HCT116 (cell line): ENCODE measurements around the gene DNAH5.

Experiments
- CBX3 ChIP-seq: IDR thresholded peaks from 2 replicates; pipeline ENCODE4 v1.6.1; 2012; ENCODE audit warnings: low read depth
- CEBPB ChIP-seq: IDR thresholded peaks from 2 replicates; pipeline ENCODE4 v1.6.1; 2012; ENCODE audit warnings: low read depth
- EGR1 ChIP-seq: IDR thresholded peaks from 2 replicates; pipeline ENCODE4 v1.6.1; 2012; ENCODE audit warnings: low read depth
- EZH2 ChIP-seq: fragments of 200-600 bp; sonication (generic); IDR thresholded peaks from 2 replicates; pipeline ENCODE4 v1.6.1; 2017; ENCODE audit warnings: antibody characterized with exemption, mixed run types
- EZH2phosphoT487 ChIP-seq: fragments of 200-600 bp; IDR thresholded peaks from 2 replicates; pipeline ENCODE4 v1.6.1; 2018; ENCODE audit warnings: antibody characterized with exemption, borderline replicate concordance
- JUND ChIP-seq: IDR thresholded peaks from 2 replicates; pipeline ENCODE4 v1.6.1; 2012
- POLR2A ChIP-seq: IDR thresholded peaks from 2 replicates; pipeline ENCODE4 v1.7.0; 2011; ENCODE audit warnings: borderline replicate concordance; ENCODE audit not compliant: insufficient read depth, insufficient read length; ENCODE audit errors: extremely low read depth
- POLR2AphosphoS5 ChIP-seq: IDR thresholded peaks from 2 replicates; pipeline ENCODE4 v1.6.1; 2011; ENCODE audit warnings: mild to moderate bottlenecking, low read depth, low read length, moderate library complexity
- RAD21 ChIP-seq: IDR thresholded peaks from 2 replicates; pipeline ENCODE4 v1.6.1; 2012; ENCODE audit warnings: low read depth, mild to moderate bottlenecking
- SP1 ChIP-seq: IDR thresholded peaks from 2 replicates; pipeline ENCODE4 v1.6.1; 2012; ENCODE audit warnings: low read depth
- YY1 ChIP-seq: IDR thresholded peaks from 2 replicates; pipeline ENCODE4 v1.6.1; 2011; ENCODE audit warnings: low read length, low read depth, moderate library complexity, mild to moderate bottlenecking; ENCODE audit not compliant: insufficient replicate concordance; ENCODE audit errors: extremely low read depth
- ZNF274 ChIP-seq: fragments of 200-500 bp; sonication (Bioruptor generic); IDR thresholded peaks from 2 replicates; pipeline ENCODE4 v1.6.1; 2014; ENCODE audit warnings: mild to moderate bottlenecking, low read depth, low read length, inconsistent platforms
- TF ChIP-seq, protein P1 (sequence below), 3 experiments: fragments of 200-600 bp in 1 of 3; sonication (generic) in 1 of 3; IDR thresholded peaks in 2 of 3; conservative IDR thresholded peaks in 1 of 3; 2 replicates each; pipeline ENCODE4 v1.5.1; 2012 to 2017; ENCODE audit warnings: low read depth in 2 of 3, low read length in 2 of 3, antibody characterized with exemption in 1 of 3, borderline replicate concordance in 1 of 3, control low read depth in 1 of 3, mild to moderate bottlenecking in 1 of 3, mixed read lengths in 1 of 3, mixed run types in 1 of 3, moderate library complexity in 1 of 3; ENCODE audit not compliant: insufficient read depth in 1 of 3
- TF ChIP-seq, protein P2 (sequence below): IDR thresholded peaks from 2 replicates; pipeline ENCODE4 v1.6.1; 2012; ENCODE audit warnings: low read depth

DNA sequence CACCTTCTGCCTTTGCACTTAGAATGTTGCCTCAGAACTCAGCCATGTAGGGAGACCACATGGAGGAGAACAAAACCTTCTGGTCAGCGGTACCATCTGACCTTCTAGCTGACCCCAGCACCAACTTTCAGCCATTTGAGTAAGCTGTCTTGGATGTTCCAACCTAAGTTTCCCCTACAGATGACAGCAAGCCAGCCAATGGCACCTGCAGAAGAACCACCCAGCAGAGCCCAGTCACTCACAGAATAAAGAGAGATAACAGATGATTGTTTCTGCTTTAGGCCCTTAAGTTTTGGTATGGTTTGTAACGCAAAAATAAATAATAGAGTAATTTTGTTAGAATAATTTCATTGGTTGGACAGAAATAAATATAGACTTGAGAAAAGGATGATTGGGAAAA is 10.4 kb downstream of the DNAH5 start:
- TF ChIP-seq, protein P1, sequence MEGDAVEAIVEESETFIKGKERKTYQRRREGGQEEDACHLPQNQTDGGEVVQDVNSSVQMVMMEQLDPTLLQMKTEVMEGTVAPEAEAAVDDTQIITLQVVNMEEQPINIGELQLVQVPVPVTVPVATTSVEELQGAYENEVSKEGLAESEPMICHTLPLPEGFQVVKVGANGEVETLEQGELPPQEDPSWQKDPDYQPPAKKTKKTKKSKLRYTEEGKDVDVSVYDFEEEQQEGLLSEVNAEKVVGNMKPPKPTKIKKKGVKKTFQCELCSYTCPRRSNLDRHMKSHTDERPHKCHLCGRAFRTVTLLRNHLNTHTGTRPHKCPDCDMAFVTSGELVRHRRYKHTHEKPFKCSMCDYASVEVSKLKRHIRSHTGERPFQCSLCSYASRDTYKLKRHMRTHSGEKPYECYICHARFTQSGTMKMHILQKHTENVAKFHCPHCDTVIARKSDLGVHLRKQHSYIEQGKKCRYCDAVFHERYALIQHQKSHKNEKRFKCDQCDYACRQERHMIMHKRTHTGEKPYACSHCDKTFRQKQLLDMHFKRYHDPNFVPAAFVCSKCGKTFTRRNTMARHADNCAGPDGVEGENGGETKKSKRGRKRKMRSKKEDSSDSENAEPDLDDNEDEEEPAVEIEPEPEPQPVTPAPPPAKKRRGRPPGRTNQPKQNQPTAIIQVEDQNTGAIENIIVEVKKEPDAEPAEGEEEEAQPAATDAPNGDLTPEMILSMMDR (IDR thresholded peaks at IDR 0.05 in 2 of 3, conservative IDR thresholded peaks at IDR 0.05 in 1 of 3; ENCODE audit: borderline replicate concordance in 1 of 3, insufficient read depth in 1 of 3, low read depth in 2 of 3, low read length in 2 of 3) = no peak
- TF ChIP-seq RAD21 = no peak
- TF ChIP-seq EZH2phosphoT487 = no peak
- no peak for TF ChIP-seq CEBPB
- TF ChIP-seq JUND = no peak
- no peak for TF ChIP-seq EZH2
- no peak for TF ChIP-seq POLR2A
- TF ChIP-seq, protein P2, sequence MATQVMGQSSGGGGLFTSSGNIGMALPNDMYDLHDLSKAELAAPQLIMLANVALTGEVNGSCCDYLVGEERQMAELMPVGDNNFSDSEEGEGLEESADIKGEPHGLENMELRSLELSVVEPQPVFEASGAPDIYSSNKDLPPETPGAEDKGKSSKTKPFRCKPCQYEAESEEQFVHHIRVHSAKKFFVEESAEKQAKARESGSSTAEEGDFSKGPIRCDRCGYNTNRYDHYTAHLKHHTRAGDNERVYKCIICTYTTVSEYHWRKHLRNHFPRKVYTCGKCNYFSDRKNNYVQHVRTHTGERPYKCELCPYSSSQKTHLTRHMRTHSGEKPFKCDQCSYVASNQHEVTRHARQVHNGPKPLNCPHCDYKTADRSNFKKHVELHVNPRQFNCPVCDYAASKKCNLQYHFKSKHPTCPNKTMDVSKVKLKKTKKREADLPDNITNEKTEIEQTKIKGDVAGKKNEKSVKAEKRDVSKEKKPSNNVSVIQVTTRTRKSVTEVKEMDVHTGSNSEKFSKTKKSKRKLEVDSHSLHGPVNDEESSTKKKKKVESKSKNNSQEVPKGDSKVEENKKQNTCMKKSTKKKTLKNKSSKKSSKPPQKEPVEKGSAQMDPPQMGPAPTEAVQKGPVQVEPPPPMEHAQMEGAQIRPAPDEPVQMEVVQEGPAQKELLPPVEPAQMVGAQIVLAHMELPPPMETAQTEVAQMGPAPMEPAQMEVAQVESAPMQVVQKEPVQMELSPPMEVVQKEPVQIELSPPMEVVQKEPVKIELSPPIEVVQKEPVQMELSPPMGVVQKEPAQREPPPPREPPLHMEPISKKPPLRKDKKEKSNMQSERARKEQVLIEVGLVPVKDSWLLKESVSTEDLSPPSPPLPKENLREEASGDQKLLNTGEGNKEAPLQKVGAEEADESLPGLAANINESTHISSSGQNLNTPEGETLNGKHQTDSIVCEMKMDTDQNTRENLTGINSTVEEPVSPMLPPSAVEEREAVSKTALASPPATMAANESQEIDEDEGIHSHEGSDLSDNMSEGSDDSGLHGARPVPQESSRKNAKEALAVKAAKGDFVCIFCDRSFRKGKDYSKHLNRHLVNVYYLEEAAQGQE = no peak
- no peak for TF ChIP-seq POLR2AphosphoS5
- TF ChIP-seq CBX3 = no peak
- TF ChIP-seq ZNF274 = no peak
- TF ChIP-seq SP1 = no peak
- TF ChIP-seq EGR1 = no peak
- TF ChIP-seq YY1 = no peak
